HL-60 (cell line): Measurements from ENCODE around the gene CYP8B1.

Source experiments
- DNase-seq, 2 experiments: peaks; one replicate each; pipeline ENCODE4 v3.0.0-alpha.2; 2010 to 2020; ENCODE audit warnings: low read depth in 1 of 2, low spot score in 1 of 2
- H3K27ac ChIP-seq: fragments of 250-450 bp; sonication (Bioruptor Pico); replicated peaks from 2 replicates; pipeline ENCODE4 v1.5.1; 2020; ENCODE audit warnings: mild to moderate bottlenecking, moderate library complexity
- H3K27me3 ChIP-seq: fragments of 250-450 bp; sonication (Bioruptor Pico); 2 replicates; pipeline ENCODE4 v1.5.1; 2021; ENCODE audit warnings: mild to moderate bottlenecking, moderate library complexity; ENCODE audit not compliant: insufficient read depth, poor library complexity, severe bottlenecking
- H3K4me3 ChIP-seq: replicated peaks from 2 replicates; pipeline ENCODE4 v1.5.1; 2011; ENCODE audit warnings: mild to moderate bottlenecking, control low read depth, low read length; ENCODE audit not compliant: insufficient read depth
- GABPA ChIP-seq: IDR thresholded peaks from 2 replicates; pipeline ENCODE4 v1.6.1; 2012; ENCODE audit warnings: low read depth
- POLR2AphosphoS5 ChIP-seq: IDR thresholded peaks from 2 replicates; pipeline ENCODE4 v1.6.1; 2012; ENCODE audit warnings: low read depth
- SPI1 ChIP-seq: IDR thresholded peaks from 2 replicates; pipeline ENCODE4 v1.6.1; 2012; ENCODE audit warnings: low read depth, mild to moderate bottlenecking, borderline replicate concordance
- TF ChIP-seq, protein P1 (sequence below): IDR thresholded peaks from 2 replicates; pipeline ENCODE4 v1.6.1; 2012; ENCODE audit warnings: low read depth; ENCODE audit not compliant: insufficient replicate concordance
- TF ChIP-seq, protein P2 (sequence below): IDR thresholded peaks from one replicate; pipeline ENCODE4 v1.5.1; 2011; ENCODE audit warnings: low read length, control low read depth, inconsistent platforms; ENCODE audit not compliant: insufficient read depth

The CYP8B1 gene

DNA sequence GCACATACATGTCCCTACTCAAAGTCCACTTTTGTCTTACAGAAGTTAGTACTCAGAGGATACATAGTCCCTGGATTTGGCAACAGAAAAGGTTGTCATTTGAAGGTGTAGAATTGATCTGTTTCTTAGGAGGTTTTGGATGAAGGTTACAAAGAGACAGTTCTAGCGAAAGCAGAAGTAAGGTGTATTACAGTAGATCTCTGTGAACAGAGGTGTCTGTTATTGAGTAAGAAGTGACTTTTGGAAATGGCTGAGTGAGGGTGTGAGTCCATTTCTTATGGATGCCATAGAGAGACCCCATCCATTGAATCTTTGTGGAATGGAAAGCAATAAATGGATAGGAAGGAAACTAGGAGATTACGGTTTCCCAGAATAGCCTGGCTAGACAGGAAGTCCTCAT is 35.9 kb upstream of the CYP8B1 start:
- Histone ChIP-seq H3K4me3 (no peak overlapping the region), H3K27me3 (peaks cover 10% of the 10 kb centered on the region), H3K27ac (no peak overlapping the region)
- TF ChIP-seq, protein P1, sequence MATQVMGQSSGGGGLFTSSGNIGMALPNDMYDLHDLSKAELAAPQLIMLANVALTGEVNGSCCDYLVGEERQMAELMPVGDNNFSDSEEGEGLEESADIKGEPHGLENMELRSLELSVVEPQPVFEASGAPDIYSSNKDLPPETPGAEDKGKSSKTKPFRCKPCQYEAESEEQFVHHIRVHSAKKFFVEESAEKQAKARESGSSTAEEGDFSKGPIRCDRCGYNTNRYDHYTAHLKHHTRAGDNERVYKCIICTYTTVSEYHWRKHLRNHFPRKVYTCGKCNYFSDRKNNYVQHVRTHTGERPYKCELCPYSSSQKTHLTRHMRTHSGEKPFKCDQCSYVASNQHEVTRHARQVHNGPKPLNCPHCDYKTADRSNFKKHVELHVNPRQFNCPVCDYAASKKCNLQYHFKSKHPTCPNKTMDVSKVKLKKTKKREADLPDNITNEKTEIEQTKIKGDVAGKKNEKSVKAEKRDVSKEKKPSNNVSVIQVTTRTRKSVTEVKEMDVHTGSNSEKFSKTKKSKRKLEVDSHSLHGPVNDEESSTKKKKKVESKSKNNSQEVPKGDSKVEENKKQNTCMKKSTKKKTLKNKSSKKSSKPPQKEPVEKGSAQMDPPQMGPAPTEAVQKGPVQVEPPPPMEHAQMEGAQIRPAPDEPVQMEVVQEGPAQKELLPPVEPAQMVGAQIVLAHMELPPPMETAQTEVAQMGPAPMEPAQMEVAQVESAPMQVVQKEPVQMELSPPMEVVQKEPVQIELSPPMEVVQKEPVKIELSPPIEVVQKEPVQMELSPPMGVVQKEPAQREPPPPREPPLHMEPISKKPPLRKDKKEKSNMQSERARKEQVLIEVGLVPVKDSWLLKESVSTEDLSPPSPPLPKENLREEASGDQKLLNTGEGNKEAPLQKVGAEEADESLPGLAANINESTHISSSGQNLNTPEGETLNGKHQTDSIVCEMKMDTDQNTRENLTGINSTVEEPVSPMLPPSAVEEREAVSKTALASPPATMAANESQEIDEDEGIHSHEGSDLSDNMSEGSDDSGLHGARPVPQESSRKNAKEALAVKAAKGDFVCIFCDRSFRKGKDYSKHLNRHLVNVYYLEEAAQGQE: no peak
- no peak for TF ChIP-seq POLR2AphosphoS5
- no peak for TF ChIP-seq SPI1
- TF ChIP-seq GABPA: no peak
- TF ChIP-seq, protein P2, sequence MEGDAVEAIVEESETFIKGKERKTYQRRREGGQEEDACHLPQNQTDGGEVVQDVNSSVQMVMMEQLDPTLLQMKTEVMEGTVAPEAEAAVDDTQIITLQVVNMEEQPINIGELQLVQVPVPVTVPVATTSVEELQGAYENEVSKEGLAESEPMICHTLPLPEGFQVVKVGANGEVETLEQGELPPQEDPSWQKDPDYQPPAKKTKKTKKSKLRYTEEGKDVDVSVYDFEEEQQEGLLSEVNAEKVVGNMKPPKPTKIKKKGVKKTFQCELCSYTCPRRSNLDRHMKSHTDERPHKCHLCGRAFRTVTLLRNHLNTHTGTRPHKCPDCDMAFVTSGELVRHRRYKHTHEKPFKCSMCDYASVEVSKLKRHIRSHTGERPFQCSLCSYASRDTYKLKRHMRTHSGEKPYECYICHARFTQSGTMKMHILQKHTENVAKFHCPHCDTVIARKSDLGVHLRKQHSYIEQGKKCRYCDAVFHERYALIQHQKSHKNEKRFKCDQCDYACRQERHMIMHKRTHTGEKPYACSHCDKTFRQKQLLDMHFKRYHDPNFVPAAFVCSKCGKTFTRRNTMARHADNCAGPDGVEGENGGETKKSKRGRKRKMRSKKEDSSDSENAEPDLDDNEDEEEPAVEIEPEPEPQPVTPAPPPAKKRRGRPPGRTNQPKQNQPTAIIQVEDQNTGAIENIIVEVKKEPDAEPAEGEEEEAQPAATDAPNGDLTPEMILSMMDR: no peak
- DNase-seq: no peak

DNA sequence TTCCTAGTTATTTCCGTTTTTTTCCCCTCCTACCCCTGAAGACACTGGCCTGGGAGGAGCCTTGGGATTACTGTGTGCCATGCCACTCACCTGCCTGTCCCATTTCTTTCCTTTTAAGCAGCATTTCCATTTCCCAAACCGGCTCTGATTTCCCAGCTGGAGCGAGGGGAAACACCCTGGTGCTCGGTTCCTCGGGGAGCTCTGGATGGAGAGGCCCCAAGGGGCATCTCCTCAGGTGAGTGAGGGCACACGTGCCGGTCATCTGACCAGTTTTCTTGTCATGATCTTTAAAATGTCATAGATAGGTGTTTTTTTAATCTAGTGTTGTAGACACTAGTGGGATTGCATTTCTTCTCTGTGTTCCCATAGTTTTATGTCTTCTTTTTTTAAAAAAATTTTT is 33.0 kb upstream of the CYP8B1 start:
- H3K27ac ChIP-seq: no peak overlapping the region
- no peak overlapping the region for H3K4me3 ChIP-seq
- TF ChIP-seq, protein P1: no peak
- TF ChIP-seq GABPA: no peak
- TF ChIP-seq, protein P2: no peak
- TF ChIP-seq SPI1: no peak
- TF ChIP-seq POLR2AphosphoS5: no peak
- peaks cover 31% of the 10 kb centered on the region for H3K27me3 ChIP-seq
- no peak for DNase-seq

DNA sequence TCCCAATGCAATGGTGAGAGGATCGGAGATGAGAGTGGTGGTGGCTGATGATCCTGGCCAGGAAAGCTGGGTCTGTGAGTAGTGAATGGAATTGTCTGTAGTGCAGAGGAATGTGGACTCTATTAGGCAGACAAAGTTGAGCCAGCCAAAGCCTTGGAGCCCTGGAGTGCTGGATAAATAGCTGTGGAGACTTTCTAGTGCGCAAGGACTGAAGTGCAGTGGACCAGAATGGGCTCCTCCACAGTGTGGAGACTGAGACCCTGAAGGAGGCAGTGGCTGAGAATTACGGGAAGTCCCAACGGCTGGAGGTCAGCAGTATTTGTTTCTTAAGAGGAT is 31.1 kb upstream of the CYP8B1 start:
- no peak for DNase-seq
- peaks cover 31% of the 10 kb centered on the region for H3K27me3 ChIP-seq
- no peak overlapping the region for H3K4me3 ChIP-seq
- H3K27ac ChIP-seq: no peak overlapping the region
- TF ChIP-seq, protein P2: no peak
- TF ChIP-seq POLR2AphosphoS5 (no peak), GABPA (no peak)
- TF ChIP-seq, protein P1: no peak
